ENCODE results near the gene FAM20C.

- TF ChIP-seq POLR2AphosphoS5 (IDR thresholded peaks at IDR 0.05) (no peak), CTCF (IDR thresholded peaks at IDR 0.05) (no peak), EP300 (IDR thresholded peaks at IDR 0.05) (no peak), POLR2A (IDR thresholded peaks at IDR 0.05) (no peak)
These were observed 81.0 kb downstream of the FAM20C start for GRCh38 chr7:273327-273726.

All from gastroesophageal sphincter (tissue), 3 donors.